HCT116 (cell line): ENCODE data around the gene SLAIN2. TPM values are rescaled to one million over a fixed set of nuclear protein-coding genes. Genes with fewer than 3 reads are reported as not detected.

Source experiments
- ATAC-seq: fragments of 200-7000 bp; cut with Tn5 transposase; 2 replicates; pipeline ENCODE4 v1.9.1; 2020; ENCODE audit warnings: mild to moderate bottlenecking, moderate library complexity
- BruUV-seq: library from RNA; stranded (reverse); fragments of 400-500 nt; replicated peaks from 2 replicates; lab custom pipeline; 2021; lab: Mats Ljungman, UMichigan
- CTCF ChIA-PET: fragments of 300-600 bp; sonication (Branson Sonifier 250); formaldehyde crosslinking; loops from one replicate; lab custom pipeline; 2021; ENCODE audit warnings: antibody characterized with exemption; lab: Charles Lee
- POLR2A ChIA-PET: fragments of 300-600, 350-600 bp; sonication (Branson Sonifier 250); formaldehyde crosslinking; loops from one replicate; lab custom pipeline; 2021; ENCODE audit warnings: antibody characterized with exemption; lab: Charles Lee
- RAD21 ChIA-PET, 2 experiments: fragments of 300-600 bp; sonication (Branson Sonifier 250); formaldehyde crosslinking; loops; one replicate each; lab custom pipeline; 2023; ENCODE audit warnings: low total read pairs in 2 of 2; ENCODE audit not compliant: uncharacterized antibody in 2 of 2, unreplicated experiment in 2 of 2, low non-redundant PET in 1 of 2; lab: Charles Lee
- DNase-seq: peaks from one replicate; pipeline ENCODE4 v3.0.0-alpha.2; 2010; ENCODE audit warnings: low read depth, low spot score
- H2AFZ ChIP-seq: fragments of 200-600 bp; shearing (Covaris generic), sonication (generic); 2 replicates; pipeline ENCODE4 v1.6.1; 2017; ENCODE audit warnings: low read depth, mixed run types, mixed read lengths, antibody characterized with exemption, low read length; ENCODE audit not compliant: poor library complexity, severe bottlenecking
- H3K27ac ChIP-seq: 2 replicates; pipeline ENCODE4 v1.5.1; 2012; ENCODE audit warnings: low read depth, low read length
- H3K27me3 ChIP-seq: fragments of 200-600 bp; sonication (generic); 2 replicates; pipeline ENCODE4 v1.6.1; 2016; ENCODE audit warnings: mixed run types, low read length, mixed read lengths; ENCODE audit not compliant: insufficient read depth
- H3K36me3 ChIP-seq, 2 experiments: fragments of 200-500 bp in 1 of 2; fragments of 200-600 bp in 1 of 2; sonication (Bioruptor generic) in 1 of 2; sonication (generic) in 1 of 2; 2 replicates each; pipeline versions ENCODE4 v1.5.1 to v1.6.1; 2014 to 2016; ENCODE audit warnings: low read length in 2 of 2, inconsistent platforms in 1 of 2, mixed read lengths in 1 of 2, mixed run types in 1 of 2; ENCODE audit not compliant: insufficient read depth in 2 of 2, control insufficient read depth in 1 of 2
- H3K4me1 ChIP-seq, 2 experiments: fragments of 200-600 bp in 1 of 2; sonication (generic) in 1 of 2; 2 replicates each; pipeline versions ENCODE4 v1.5.1 to v1.6.1; 2012 to 2017; ENCODE audit warnings: low read length in 2 of 2, inconsistent platforms in 1 of 2, mild to moderate bottlenecking in 1 of 2, mixed read lengths in 1 of 2, mixed run types in 1 of 2, moderate library complexity in 1 of 2; ENCODE audit not compliant: insufficient read depth in 2 of 2, control insufficient read depth in 1 of 2
- H3K4me2 ChIP-seq: fragments of 200-600 bp; sonication (generic); 2 replicates; pipeline ENCODE4 v1.6.1; 2017; ENCODE audit warnings: mixed run types, low read length, mixed read lengths
- H3K4me3 ChIP-seq, 2 experiments: fragments of 200-600 bp in 1 of 2; sonication (generic) in 1 of 2; replicated peaks in 1 of 2; 2 replicates each; pipeline ENCODE4 v1.5.1; 2011 to 2016; ENCODE audit warnings: low read length in 2 of 2, control low read depth in 1 of 2, low read depth in 1 of 2, mild to moderate bottlenecking in 1 of 2, mixed read lengths in 1 of 2, mixed run types in 1 of 2
- H3K79me2 ChIP-seq: fragments of 200-600 bp; sonication (generic); 2 replicates; pipeline ENCODE4 v1.6.1; 2017; ENCODE audit warnings: mild to moderate bottlenecking, mixed run types, low read length, moderate library complexity, mixed read lengths; ENCODE audit not compliant: insufficient read depth
- H3K9ac ChIP-seq: fragments of 200-600 bp; sonication (generic); 2 replicates; pipeline ENCODE4 v1.6.1; 2016; ENCODE audit warnings: low read length, mixed read lengths
- H3K9me2 ChIP-seq: fragments of 200-600 bp; sonication (generic), shearing (Covaris generic); 2 replicates; pipeline ENCODE4 v1.6.1; 2017; ENCODE audit warnings: mixed run types, mild to moderate bottlenecking, moderate library complexity; ENCODE audit not compliant: insufficient read depth
- H3K9me3 ChIP-seq, 2 experiments: fragments of 200-500 bp in 1 of 2; fragments of 200-600 bp in 1 of 2; sonication (Bioruptor generic) in 1 of 2; sonication (generic) in 1 of 2; 2 replicates each; pipeline ENCODE4 v1.6.1; 2014 to 2017; ENCODE audit warnings: low read length in 2 of 2, mixed read lengths in 2 of 2, inconsistent platforms in 1 of 2, low read depth in 1 of 2, mild to moderate bottlenecking in 1 of 2, mixed run types in 1 of 2, moderate library complexity in 1 of 2; ENCODE audit not compliant: control insufficient read depth in 1 of 2, insufficient read depth in 1 of 2
- H4K20me1 ChIP-seq: fragments of 200-600 bp; sonication (generic), shearing (Covaris generic); 2 replicates; pipeline ENCODE4 v1.6.1; 2017; ENCODE audit warnings: mixed run types, mild to moderate bottlenecking, moderate library complexity; ENCODE audit not compliant: insufficient read depth
- ATF3 ChIP-seq: IDR thresholded peaks from 2 replicates; pipeline ENCODE4 v1.6.1; 2012
- CBX3 ChIP-seq: IDR thresholded peaks from 2 replicates; pipeline ENCODE4 v1.6.1; 2012; ENCODE audit warnings: low read depth
- CEBPB ChIP-seq: IDR thresholded peaks from 2 replicates; pipeline ENCODE4 v1.6.1; 2012; ENCODE audit warnings: low read depth
- EZH2phosphoT487 ChIP-seq: fragments of 200-600 bp; IDR thresholded peaks from 2 replicates; pipeline ENCODE4 v1.6.1; 2018; ENCODE audit warnings: antibody characterized with exemption, borderline replicate concordance
- FOSL1 ChIP-seq: IDR thresholded peaks from 2 replicates; pipeline ENCODE4 v1.6.1; 2012; ENCODE audit warnings: low read depth
- JUND ChIP-seq: IDR thresholded peaks from 2 replicates; pipeline ENCODE4 v1.6.1; 2012
- POLR2A ChIP-seq: IDR thresholded peaks from 2 replicates; pipeline ENCODE4 v1.7.0; 2011; ENCODE audit warnings: borderline replicate concordance; ENCODE audit not compliant: insufficient read depth, insufficient read length; ENCODE audit errors: extremely low read depth
- POLR2AphosphoS5 ChIP-seq: IDR thresholded peaks from 2 replicates; pipeline ENCODE4 v1.6.1; 2011; ENCODE audit warnings: mild to moderate bottlenecking, low read depth, low read length, moderate library complexity
- SRF ChIP-seq: IDR thresholded peaks from 2 replicates; pipeline ENCODE4 v1.6.1; 2012; ENCODE audit warnings: low read depth
- TCF7L2 ChIP-seq: IDR thresholded peaks from 2 replicates; pipeline ENCODE4 v1.7.0; 2011; ENCODE audit warnings: borderline replicate concordance, inconsistent platforms; ENCODE audit not compliant: insufficient read depth, insufficient read length; ENCODE audit errors: extremely low read depth
- YY1 ChIP-seq: IDR thresholded peaks from 2 replicates; pipeline ENCODE4 v1.6.1; 2011; ENCODE audit warnings: low read length, low read depth, moderate library complexity, mild to moderate bottlenecking; ENCODE audit not compliant: insufficient replicate concordance; ENCODE audit errors: extremely low read depth
- ZBTB33 ChIP-seq: IDR thresholded peaks from 2 replicates; pipeline ENCODE4 v1.6.1; 2011; ENCODE audit warnings: mild to moderate bottlenecking, low read length, moderate library complexity; ENCODE audit not compliant: insufficient replicate concordance; ENCODE audit errors: extremely low read depth
- ZNF274 ChIP-seq: fragments of 200-500 bp; sonication (Bioruptor generic); IDR thresholded peaks from 2 replicates; pipeline ENCODE4 v1.6.1; 2014; ENCODE audit warnings: mild to moderate bottlenecking, low read depth, low read length, inconsistent platforms
- intact Hi-C: fragments of 100-400 bp; cut with micrococcal nuclease; formaldehyde crosslinking; loops from 2 replicates; pipeline ENCODE4 v1.10.0; 2022
- total RNA-seq: library from RNA; stranded (reverse); gene quantifications from one replicate; pipeline ENCODE4 v1.2.1, GENCODE V29; 2021; ENCODE audit not compliant: unreplicated experiment
- TF ChIP-seq, protein P1 (sequence below): IDR thresholded peaks from 2 replicates; pipeline ENCODE4 v1.6.1; 2012; ENCODE audit warnings: low read depth

Gene SLAIN2
- total RNA-seq, 1 experiment from 2014 or later = 50.3 TPM

- H3K79me2 ChIP-seq = peaks cover 6% of the 10 kb centered on the region; the same call in 1 of the 2 replicates
- no peaks in the 10 kb centered on the region for H3K9me2 ChIP-seq
- H3K36me3 ChIP-seq = peaks cover 0 to 5% of the 10 kb centered on the region in 2 experiments; a peak in 1 of 4 replicates
- H3K27me3 ChIP-seq = no peaks in the 10 kb centered on the region
- ChIA-PET POLR2A (no interaction called here), RAD21 (no interaction called here), CTCF (no interaction called here)
- no peak overlapping the region for H3K4me3 ChIP-seq
- H2AFZ ChIP-seq = no peak overlapping the region
- no peak for ATAC-seq
- H3K9ac ChIP-seq = no peak overlapping the region
- no peak overlapping the region for H3K4me2 ChIP-seq
- DNase-seq = no peak
- H3K9me3 ChIP-seq = no peaks in the 10 kb centered on the region
- TF ChIP-seq ATF3 = no peak
- TF ChIP-seq SRF = no peak
- TF ChIP-seq TCF7L2 = no peak
- TF ChIP-seq FOSL1 = no peak
- no peak for TF ChIP-seq YY1
- TF ChIP-seq ZNF274 = no peak
- TF ChIP-seq JUND = no peak
- no peak for TF ChIP-seq POLR2AphosphoS5
- no peak for TF ChIP-seq CBX3
- TF ChIP-seq EZH2phosphoT487 = no peak
- TF ChIP-seq CEBPB = no peak
- TF ChIP-seq, protein P1, sequence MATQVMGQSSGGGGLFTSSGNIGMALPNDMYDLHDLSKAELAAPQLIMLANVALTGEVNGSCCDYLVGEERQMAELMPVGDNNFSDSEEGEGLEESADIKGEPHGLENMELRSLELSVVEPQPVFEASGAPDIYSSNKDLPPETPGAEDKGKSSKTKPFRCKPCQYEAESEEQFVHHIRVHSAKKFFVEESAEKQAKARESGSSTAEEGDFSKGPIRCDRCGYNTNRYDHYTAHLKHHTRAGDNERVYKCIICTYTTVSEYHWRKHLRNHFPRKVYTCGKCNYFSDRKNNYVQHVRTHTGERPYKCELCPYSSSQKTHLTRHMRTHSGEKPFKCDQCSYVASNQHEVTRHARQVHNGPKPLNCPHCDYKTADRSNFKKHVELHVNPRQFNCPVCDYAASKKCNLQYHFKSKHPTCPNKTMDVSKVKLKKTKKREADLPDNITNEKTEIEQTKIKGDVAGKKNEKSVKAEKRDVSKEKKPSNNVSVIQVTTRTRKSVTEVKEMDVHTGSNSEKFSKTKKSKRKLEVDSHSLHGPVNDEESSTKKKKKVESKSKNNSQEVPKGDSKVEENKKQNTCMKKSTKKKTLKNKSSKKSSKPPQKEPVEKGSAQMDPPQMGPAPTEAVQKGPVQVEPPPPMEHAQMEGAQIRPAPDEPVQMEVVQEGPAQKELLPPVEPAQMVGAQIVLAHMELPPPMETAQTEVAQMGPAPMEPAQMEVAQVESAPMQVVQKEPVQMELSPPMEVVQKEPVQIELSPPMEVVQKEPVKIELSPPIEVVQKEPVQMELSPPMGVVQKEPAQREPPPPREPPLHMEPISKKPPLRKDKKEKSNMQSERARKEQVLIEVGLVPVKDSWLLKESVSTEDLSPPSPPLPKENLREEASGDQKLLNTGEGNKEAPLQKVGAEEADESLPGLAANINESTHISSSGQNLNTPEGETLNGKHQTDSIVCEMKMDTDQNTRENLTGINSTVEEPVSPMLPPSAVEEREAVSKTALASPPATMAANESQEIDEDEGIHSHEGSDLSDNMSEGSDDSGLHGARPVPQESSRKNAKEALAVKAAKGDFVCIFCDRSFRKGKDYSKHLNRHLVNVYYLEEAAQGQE = no peak
- no peak for TF ChIP-seq ZBTB33
- no peak for TF ChIP-seq POLR2A
- H3K27ac ChIP-seq = no peak overlapping the region
- intact Hi-C loops = no loop called here
- H3K4me1 ChIP-seq = peaks cover 5 to 6% of the 10 kb centered on the region in 2 experiments; a peak in 3 of 4 replicates
- BruUV-seq = no TSS peak
- no peaks in the 10 kb centered on the region for H4K20me1 ChIP-seq
These were observed 39.3 kb downstream of the SLAIN2 start for GRCh38 chr4:48380583-48381167.
